HG03520 (cell line): Measurements from ENCODE around the gene MRPS7.
"Not testable (repeated sequence)": the region's sequence is repeated elsewhere in the genome, so short reads cannot be mapped to it uniquely, and the experiment has no call there.

Source experiments
- ATAC-seq: cut with Tn5 transposase; IDR thresholded peaks from one replicate; pipeline ENCODE4 v1.9.1; 2021; ENCODE audit warnings: mild to moderate bottlenecking, moderate library complexity; ENCODE audit not compliant: unreplicated experiment

The MRPS7 gene

DNA sequence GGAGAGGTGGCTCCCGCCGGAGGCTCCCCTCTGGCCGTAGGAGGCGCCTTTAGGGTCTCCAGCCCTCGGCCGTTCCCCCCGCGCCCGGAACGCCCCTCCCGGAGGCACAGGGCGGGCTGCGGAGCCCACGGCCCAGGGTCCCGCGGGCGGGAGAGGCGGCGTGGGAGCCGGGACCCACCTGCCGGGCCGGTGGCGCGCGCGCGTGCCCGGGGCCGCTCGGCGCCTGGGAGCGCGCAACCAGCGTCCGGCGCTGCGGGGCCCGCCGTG is 9.2 kb downstream of the MRPS7 start, which contains the start of gene MIF4GD:
Gene MIF4GD (minus strand): TSS at position 266 of the 267 bp plus-strand sequence. CDS start 1,036 bp downstream, outside the sequence.
- ATAC-seq = peak; percentile 10

DNA sequence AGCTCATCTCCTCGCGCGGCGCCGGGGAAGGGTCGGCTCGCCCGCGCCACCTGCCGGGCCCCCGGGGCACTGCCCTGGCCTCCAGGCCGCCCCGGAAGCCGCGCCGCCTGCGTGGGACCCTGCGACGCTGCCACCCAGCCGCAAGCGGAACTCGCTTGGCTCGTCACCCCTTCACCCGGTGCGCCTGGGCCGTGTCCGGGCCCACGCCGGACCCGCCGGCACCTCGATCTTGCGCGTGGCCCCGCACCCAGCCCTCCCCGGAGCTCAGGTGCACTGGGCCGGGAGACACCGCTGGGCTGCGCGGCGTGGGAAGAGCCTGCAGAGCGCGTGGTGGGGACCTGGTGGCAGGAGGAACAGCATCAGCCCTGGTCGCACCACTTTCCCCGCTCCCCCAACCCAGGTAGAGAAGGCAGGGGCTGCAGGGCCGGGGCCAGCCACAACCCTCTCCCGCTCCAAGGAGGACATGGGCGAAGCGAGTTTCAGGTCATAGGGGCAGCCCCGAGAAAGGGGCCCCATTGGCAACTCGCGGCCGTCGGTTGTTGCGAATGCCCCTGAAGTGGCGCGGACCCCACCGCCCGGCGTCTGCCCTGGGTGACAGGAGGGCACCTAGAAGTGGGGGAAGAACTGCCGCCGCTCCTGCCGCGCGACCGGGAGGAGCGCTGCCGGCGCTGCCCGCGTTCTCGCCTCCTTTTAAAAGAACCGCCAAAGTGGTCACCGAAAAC is 9.7 kb downstream of the MRPS7 start:
- peak; percentile 63 for ATAC-seq

DNA sequence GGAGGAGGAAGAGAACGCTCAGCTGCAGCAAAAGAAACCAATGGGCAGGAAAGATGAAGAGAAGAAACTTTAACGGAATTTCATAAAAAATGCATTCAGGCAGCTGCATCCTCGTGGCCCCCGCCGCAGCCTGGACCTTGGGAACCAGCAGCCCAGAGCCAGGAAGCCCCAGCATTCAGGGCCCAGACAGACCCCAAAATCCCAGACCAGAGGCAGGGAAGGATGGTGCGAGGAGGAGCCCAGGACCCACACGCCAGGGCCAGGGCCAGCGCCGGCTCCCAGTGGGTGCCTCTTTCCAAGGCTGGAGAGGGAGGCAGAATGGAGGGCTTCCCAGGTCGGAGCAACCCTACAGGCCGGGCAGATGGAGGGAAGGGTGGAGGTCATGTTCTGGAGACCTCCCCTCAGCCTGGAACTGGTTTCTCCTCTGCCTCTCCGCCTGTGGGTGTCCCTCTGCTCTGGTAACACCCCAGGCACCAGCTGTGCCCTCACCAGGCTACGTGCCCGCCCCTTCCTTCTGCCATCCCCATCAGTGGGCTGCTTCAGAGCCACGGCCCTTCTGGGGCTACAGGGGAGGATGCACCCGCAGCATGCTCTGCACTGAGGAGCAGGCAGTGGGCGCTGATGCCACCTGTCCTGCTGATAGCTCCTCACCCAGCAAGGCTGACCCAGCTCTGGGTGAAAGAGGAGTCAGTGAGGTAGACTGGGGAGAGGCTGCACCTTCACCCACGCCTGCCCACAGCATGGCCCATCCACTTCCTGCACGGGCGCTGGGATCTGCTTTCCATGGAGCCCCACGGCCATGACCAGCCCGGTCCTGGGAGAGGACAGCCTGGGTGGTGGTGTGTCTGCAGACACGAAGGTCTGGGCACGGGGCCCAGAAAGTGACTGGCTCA is 10.5 kb downstream of the MRPS7 start:
- ATAC-seq = no peak

DNA sequence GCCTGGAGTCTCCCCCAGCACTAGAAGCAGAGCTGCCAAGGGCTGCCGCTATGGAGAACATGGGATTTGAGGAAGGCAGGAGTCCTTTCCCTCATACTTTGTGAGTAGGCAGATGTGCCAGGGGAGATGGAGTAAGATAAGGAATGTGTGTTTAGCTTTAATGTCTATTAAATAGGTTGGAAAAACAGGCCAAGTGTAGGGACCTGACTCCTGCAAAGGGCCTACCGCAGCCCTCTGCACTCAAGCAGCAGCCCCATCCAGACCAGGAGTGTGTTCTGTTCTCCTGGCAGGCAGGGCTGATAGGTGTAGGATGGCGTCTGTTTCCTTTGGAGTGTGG is 11.1 kb downstream of the MRPS7 start:
- ATAC-seq = no peak

DNA sequence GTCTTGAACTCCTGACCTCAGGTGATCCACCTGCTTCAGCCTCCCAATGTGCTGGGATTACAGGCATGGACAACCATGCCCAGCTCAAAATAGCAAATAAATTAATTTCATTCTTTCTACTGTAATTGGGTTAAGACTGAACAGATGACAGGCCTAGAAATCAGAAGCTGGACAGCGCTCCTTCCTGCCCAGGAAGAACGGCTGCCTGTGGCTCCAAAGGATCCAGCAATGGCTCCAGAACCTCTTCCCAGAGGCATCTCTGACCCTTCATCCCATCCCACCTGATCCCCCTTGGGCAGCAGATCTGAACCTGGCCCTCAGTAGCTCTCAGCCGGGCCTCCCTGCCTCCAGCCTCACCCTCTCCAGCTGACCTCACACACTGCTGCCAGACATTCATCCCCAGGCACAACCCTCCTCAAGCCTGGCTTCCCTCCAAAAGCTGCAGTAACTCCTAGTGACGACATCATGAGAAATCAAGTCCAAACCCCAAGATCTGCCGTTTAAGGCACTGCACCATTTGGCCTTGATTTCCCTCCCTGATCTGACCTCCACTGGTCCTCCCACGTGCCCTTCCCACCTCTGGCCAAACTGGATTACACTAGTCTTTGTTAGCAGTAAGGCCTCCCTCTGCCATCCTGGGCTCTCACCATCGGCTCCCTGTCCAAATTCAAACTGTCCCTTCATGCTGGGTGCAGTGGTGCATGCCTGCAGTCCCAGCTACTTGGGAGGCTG is 12.5 kb downstream of the MRPS7 start:
- ATAC-seq = no peak

DNA sequence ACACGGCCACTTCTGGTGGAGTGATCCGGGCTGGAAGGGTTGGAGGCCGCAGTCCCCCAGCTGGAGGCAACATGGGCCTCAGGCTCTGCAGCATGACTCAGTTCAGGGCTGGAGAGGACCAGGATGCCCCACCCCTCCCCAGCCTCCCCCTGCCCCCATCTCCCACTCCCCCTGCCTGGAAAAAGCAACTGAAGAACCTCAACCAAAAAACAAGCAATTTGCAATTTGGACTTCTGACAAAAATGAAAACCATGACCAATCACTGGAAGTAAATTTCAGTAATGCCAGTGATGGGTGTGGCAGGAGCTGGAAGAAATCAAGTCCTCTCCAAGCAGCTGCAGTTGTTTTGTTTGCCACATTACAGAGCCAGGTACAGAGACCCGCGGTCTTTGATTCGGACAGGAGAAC is 16.0 kb downstream of the MRPS7 start:
- no peak for ATAC-seq

DNA sequence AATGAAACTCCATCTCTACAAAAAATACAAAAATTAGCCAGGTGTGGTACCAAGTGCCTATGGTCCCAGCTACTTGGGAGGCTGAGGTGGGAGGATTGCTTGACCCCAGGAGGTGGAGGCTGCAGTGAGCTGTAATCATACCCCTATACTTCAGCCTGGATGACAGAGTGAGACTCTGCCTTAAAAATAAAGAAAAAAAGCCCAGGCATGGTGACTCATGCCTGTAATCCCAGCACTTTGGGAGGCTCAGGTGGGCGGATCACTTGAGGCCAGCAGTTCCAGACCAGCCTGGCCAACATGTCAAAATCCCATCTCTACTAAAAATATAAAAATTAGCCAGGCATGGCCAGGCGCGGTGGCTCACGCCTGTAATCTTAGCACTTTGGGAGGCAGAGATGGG is 18.5 kb downstream of the MRPS7 start:
- ATAC-seq = not testable (repeated sequence)

DNA sequence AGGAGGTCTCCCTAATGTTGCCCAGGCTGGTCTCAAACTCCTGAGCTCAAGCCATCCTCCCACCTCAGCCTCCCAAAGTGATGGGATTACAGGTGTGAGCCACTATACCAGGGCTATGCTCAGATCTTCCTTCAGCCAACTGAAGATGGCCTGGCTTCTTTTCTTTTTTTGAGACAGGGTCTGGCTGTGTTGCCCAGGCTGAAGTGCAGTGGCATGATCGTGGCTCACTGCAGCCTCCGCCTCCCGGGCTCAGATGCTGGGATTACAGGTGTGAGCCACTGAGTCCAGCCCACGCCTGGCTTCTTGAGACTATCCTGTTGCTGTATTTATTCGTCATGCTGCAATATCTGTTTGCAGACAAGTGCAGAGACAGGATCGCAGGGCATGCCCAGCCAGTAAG is 23.4 kb downstream of the MRPS7 start:
- no peak for ATAC-seq

DNA sequence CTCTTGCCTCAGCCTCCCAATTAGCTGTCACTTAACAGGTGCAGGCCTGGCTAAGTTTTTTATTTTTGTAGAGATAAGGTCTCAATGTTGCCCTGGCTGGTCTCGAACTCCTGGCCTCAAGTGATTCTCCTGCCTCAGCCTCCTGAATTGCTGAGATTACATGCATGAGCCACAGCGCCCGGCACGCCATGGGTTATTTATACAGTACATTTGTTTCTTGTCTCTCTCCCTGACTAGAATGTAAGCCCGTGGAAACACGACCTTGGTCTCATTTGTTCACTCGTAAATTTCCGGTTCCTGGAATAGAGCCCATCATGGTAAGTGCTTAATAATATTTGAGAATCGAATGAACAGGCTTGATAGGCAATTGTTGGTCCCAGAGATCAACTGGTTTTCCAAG is 25.5 kb downstream of the MRPS7 start:
- no peak for ATAC-seq

DNA sequence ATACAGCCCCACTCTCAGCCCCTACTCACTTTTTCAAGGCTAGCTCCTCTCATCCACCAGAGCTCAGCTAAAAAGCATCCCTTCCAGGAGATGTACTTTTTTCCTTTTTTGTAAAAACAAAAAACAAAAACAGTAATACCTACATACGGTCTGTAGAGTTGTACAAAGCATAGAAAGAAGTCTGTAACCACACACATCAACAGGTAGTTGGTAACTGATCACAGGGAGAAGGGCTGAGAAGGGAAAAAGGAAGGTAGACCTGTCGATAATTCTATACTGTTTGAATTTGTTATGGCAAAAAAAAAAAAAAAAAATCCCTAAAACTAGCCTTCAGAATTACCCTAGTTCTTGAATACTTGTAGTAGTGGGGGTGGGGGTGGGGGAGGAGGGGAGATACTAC is 26.7 kb downstream of the MRPS7 start:
- no peak for ATAC-seq

DNA sequence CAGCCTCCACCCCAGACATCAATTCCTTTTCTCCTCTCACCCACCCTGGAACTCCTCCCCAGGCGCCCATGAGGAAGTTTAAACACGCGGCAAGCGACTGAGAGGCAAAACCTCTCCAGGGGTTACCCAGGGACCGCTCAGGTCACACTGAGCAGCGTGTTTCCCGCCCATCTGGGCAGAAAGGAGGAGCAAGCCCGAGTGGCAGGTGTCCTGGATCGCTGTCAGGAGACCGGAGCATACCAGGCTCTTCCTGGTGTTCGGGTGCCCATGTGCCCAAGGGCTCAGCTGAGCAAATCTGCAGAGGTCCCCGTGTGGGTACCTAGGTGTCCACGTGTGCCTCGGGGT is 27.1 kb downstream of the MRPS7 start:
- no peak for ATAC-seq

DNA sequence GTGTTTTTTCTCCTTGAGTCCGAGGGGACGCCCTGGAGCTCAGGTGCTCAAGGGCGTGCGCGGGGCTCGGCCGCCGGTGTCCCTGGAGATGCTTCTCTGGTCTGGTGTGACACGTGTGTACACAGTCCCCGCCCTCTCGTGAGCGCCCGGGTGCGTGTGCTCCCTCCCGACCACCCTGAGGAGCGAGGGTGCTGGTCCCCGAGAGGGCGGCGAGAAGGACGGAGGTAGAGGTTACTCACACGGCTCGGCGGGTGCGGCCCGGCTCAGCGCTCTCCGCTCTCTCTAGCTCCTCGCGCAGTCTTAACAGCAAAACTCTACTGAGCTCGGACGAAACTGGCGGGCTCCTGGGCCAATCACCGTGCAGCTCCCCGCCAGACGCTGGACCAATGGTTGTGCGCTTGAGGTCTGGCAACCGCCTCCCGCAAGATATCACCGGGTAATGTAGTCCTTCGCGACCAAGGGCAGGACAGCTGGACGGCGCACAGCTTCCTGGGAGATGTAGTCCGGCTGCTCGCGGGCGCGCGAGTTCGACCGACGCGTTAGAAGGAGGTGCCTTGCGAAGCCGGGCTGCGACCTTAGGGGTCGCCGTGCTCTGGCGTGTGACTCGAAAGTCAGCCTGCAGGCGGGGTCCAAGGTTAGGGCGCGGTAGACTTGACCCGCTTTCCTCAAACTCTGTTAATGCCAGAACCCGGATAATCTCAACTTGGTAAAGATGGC is 27.6 kb downstream of the MRPS7 start, which contains the start of gene SLC25A19:
Gene SLC25A19 (minus strand): TSS at position 319 of the 717 bp plus-strand sequence. CDS start 2,669 bp downstream, outside the sequence.
- peak; percentile 89 for ATAC-seq

DNA sequence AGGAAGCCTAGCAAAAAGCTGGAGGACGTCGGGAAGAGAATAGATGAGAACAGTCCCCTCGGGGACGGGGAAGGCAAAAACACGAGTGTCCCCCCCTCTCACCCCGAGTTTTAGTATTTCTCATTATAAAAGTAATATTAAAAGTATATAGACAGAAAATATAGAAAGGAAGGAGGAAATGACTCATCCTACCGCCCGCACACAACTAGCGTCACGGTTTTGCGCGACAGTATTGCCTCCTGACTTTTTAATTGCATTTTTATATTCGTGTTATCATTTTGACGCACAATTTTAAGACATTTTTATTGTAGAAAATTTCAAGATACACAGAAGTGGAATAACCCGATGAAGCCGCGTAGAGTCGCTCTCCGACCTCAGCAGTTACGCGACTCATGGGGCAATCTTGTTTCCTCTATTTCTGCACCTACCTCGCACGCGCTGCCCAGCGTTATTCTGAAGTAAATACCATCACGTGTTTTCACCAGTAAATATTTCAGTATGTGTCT is 28.2 kb downstream of the MRPS7 start:
- ATAC-seq = no peak

DNA sequence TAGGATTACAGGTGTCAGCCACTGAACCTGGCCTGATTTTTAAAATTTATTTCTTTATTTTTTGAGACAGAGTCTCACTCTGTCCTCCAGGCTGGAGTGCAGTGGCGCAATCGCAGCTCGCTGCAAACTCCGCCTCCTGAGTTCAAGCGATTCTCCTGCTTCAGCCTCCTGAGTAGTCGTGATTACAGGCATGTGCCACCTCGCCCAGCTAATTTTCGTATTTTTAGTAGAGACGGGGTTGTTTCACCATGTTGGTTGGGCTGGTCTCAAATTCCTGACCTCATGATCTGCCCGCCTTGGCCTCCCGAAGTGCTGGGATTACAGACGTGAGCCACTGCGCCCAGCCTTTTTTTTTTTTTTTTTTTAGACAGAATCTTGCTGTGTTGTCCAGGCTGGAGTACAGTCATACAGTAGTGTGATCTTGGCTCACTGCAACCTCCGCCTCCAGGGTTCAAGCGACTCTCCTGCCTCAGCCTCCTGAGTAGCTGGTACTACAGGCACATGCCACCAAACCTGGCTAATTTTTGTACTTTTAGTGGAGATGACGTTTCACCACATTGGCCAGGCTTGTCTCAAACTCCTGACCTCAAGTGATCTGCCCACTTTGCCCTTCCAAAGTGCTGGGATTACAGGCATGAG is 31.2 kb downstream of the MRPS7 start:
- not testable (repeated sequence) for ATAC-seq

DNA sequence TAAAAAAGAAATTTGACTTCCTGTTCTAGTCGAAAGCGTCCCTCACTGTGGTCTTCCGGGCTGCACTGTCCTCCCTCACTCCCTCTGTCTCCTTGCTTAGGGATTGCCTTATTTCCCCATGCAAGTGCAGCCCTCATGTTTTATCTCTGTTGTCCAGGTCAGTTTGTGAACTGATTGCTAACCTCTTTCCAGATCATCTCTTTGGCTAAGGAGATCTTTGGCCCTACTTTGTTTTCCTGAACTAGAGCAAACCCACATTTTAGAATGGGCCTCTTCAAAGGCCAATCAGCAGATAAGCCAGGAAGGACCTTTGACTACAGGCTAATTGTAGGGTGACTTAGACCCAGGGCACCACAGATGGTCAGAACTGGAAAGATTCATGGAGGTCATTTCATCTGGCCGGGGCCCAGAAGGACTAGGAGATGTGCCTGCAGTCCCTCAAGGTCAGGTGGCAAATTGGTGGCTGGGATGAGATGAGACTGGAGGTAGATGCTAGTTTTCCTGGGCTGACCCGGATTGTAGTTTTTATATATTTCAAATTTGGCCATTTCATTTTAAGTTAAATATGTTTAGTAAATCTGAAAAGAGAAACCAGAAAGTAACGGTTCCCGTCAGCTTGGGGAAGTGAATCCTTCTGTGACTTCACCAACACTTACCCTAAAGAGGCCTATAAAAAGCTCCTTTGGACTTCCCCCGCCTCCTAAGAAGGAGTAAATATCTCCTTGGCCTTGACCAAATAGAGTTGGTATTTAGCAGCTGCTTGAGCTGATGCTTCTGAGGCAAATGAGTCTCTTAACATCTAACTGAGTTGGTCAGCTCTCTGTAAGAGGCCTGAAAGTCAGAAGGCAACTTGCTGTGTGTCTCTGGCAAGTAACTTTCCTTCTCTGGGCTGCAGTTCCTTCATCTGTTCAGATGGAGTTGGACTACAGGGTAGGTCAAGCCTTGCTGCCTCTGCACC is 33.8 kb downstream of the MRPS7 start:
- ATAC-seq = peak; percentile 42

DNA sequence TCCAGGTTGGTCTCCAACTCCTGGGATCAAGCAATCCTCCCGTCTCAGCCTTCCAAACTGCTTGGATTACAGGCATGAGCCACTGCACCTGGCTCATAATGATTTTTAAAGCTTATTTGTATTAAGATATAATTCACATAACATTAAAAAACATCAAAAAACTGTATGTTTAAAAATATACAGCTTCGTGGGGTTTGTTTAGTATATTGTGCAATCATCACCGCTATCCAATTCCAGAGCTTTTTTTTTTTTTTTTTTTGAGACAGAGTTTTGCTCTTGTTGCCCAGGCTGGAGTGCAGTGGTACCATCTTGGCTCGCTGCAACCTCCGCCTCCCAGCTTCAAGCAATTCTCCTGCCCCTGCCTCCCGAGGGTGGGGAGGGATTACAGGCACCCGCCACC is 38.6 kb downstream of the MRPS7 start:
- no peak for ATAC-seq

DNA sequence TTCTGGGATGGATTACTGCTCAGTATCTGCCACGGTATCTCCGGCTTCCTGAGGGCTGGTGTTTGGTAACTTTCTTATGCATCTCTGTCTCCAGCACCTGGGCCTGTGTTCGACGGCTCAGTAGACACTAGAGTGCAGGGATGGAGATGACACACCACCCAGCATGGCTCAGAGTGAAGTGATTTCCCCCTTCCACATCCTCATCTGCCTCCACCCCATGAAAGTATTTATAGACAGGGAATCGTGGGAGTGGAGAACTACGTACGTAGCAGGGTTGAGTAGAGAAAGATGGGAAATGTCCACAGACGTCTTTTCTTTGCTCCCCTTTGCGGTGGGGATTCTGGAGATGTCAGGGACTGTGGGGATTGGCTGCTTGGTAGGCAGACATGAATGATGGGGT is 39.4 kb downstream of the MRPS7 start:
- no peak for ATAC-seq

DNA sequence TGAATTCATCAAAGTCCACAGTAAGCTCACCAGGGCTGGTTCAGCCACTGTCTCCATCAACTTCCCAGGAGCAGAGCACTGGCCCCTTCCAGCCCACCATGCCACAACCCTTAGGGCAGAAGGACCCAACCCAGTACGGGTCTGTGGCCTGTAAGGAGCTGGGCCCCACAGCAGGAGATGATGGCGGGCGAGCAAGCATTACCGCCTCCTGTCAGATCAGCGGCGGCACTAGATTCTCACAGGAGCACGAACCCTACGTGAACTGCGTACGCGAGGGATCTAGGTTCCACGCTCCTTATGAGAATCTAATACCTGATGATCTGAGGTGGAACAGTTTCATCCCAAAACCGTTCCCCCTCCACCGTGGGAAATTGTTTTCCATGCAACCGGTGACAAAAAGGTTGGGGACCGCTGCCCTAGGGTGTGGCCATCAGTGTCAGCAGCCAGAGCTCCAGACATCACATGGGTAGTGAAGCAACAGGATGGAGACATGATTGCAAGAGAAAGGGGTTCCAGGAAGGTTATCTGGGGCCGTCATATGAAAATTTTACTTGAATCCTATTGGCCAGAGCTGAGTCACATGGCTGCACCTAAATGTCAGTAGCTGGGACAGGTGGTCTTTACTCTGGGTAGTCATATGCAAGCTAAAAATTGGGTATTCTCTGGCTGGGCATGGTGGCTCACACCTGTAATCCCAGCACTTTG is 40.0 kb downstream of the MRPS7 start:
- ATAC-seq = no peak
